Psoas muscle (tissue), 8 donors: Measurements from ENCODE around the gene DHRS7B. TPM values are rescaled to one million over a fixed set of nuclear protein-coding genes. Genes with fewer than 3 reads are reported as not detected.
A peak's percentile ranks its signal among the peaks of the same experiment; 100 is the strongest.

Experiments used
- ATAC-seq, 4 donors: fragments of 200-7000 bp; cut with Tn5 transposase; one replicate each; pipeline ENCODE4 v1.9.1; 2020; ENCODE audit warnings: moderate library complexity in 3 of 4, mild to moderate bottlenecking in 2 of 4
- DNase-seq, 2 donors: peaks; one replicate each; pipeline ENCODE4 v3.0.0-alpha.2; 2020
- H3K27ac ChIP-seq: fragments of 200-600 bp; one replicate; pipeline ENCODE4 v1.8.0; 2022
- H3K27me3 ChIP-seq, 3 donors: fragments of 200-600 bp in 1 of 3; one replicate each; pipeline versions ENCODE4 v1.6.1 to v1.8.0; 2013 to 2022; ENCODE audit warnings: low read length in 2 of 3, mild to moderate bottlenecking in 2 of 3, moderate library complexity in 1 of 3; ENCODE audit not compliant: insufficient read depth in 3 of 3
- H3K36me3 ChIP-seq, 2 donors: fragments of 200-600 bp in 1 of 2; one replicate each; pipeline versions ENCODE4 v1.6.1 to v1.8.0; 2013 to 2022; ENCODE audit warnings: low read depth in 1 of 2, mild to moderate bottlenecking in 1 of 2, moderate library complexity in 1 of 2; ENCODE audit not compliant: insufficient read depth in 1 of 2
- H3K4me1 ChIP-seq: fragments of 200-600 bp; one replicate; pipeline ENCODE4 v1.8.0; 2022
- H3K4me3 ChIP-seq: fragments of 200-600 bp; one replicate; pipeline ENCODE4 v1.8.0; 2022; ENCODE audit warnings: mild to moderate bottlenecking
- H3K9me3 ChIP-seq: fragments of 200-600 bp; one replicate; pipeline ENCODE4 v1.8.0; 2022
- WGBS, 3 donors: extraction: QIAGEN DNeasy Blood & Tissue Kit; methylation state at CpG; one replicate each; pipeline versions ENCODE4 v1.1.6 to v1.1.7; 2013; 5-methylcytosine and 5-hydroxymethylcytosine counted together
- intact Hi-C, 2 donors: fragments of 100-400 bp; cut with DNase I; formaldehyde crosslinking; loops; one replicate each; pipeline versions ENCODE4 v1.11.0 to v1.14.2; 2022
- polyA plus RNA-seq, 3 donors: library from polyadenylated mRNA; stranded (reverse); fragments of 200-250 nt; gene quantifications; one replicate each; pipeline ENCODE4 v1.2.3, GENCODE V29; 2013
- total RNA-seq, 4 donors: library from RNA; stranded (reverse); fragmentation: NEBNext Ultra II Directional in 2 of 4; extraction: Animal tissue kit (Norgen Biotek cat#: 25700) in 2 of 4; gene quantifications; one replicate each; pipeline versions ENCODE4 v1.2.1 to v1.2.4, GENCODE V29; 2021 to 2023
- TF ChIP-seq, protein P1 (sequence below): fragments of 200-600 bp; IDR thresholded peaks from one replicate; pipeline ENCODE4 v1.8.0; 2022; ENCODE audit warnings: antibody characterized with exemption
- donor health status: healthy with polysubstance abuse.
- donor health status: DM: no; HTN: no; CAD: no; lungs with moderate emphysema.
- donor health status: Bipolar disorder and iron deficiency.
- donor health status: healthy.
- donor health status: DM: yes; HTN: yes; CAD: no.
- donor health status: DM: no; HTN: no; CAD: no.
- donor health status: DM: no; HTN: no; CAD: no.
- donor health status: DM: yes; HTN: yes; CAD: no.

DHRS7B gene
- total and polyA plus RNA-seq, 7 donors, result 15.7 to 50.1 (median 31.9) TPM

GRCh38 chr17:21167303-21167702 is 40.5 kb downstream of the DHRS7B start:
- peak overlapping the region; percentile 54 for H3K4me3 ChIP-seq
- DNase-seq, result peak in 1 of 2 donors; percentile 53
- H3K4me1 ChIP-seq, result peaks cover 77% of the 10 kb centered on the region
- intact Hi-C loops, result loop anchor here (10.0 kb wide), 1 partner anchor 117 kb away; the partner anchor contains the start of gene MAP2K3 (in 2 of the 2)
- TF ChIP-seq, protein P1, sequence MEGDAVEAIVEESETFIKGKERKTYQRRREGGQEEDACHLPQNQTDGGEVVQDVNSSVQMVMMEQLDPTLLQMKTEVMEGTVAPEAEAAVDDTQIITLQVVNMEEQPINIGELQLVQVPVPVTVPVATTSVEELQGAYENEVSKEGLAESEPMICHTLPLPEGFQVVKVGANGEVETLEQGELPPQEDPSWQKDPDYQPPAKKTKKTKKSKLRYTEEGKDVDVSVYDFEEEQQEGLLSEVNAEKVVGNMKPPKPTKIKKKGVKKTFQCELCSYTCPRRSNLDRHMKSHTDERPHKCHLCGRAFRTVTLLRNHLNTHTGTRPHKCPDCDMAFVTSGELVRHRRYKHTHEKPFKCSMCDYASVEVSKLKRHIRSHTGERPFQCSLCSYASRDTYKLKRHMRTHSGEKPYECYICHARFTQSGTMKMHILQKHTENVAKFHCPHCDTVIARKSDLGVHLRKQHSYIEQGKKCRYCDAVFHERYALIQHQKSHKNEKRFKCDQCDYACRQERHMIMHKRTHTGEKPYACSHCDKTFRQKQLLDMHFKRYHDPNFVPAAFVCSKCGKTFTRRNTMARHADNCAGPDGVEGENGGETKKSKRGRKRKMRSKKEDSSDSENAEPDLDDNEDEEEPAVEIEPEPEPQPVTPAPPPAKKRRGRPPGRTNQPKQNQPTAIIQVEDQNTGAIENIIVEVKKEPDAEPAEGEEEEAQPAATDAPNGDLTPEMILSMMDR, result no peak
- H3K36me3 ChIP-seq, result no peaks in the 10 kb centered on the region
- peak; percentile 82 to 85 (median 84) for ATAC-seq
- WGBS, 3 donors, result 31 to 50% (median 33%) methylated on average over 5 of the region's 5 CpGs
- no peaks in the 10 kb centered on the region for H3K9me3 ChIP-seq
- H3K27ac ChIP-seq, result peak overlapping the region; percentile 96
- H3K27me3 ChIP-seq, result no peaks in the 10 kb centered on the region

DNA sequence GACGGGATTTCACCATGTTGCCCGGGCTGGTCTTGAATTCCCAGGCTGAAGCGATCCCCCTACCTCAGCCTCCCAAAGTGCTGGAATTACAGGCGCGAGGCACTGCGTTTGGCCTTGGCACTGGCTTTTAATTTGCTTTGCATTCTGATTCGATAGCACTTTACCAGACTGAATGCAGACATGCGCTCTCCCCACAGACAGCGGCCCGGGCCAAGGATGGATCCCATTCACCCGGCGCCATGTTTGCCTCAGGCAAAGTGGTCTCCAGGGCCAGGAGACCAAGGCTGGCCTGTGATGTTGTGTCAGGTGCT is 41.7 kb downstream of the DHRS7B start:
- no peak overlapping the region for H3K4me3 ChIP-seq
- 92 to 98% (median 94%) methylated on average over 12 of the region's 12 CpGs for whole genome bisulfite sequencing, 3 donors
- DNase-seq, result no peak
- intact Hi-C loops, result loop anchor here (2.0 to 10.0 kb wide), 2 partner anchors 40 to 116 kb away; partner anchors contain the start of gene MAP2K3 (in 2 of the 2)
- H3K27ac ChIP-seq, result peak overlapping the region; percentile 96
- H3K4me1 ChIP-seq, result peaks cover 76% of the 10 kb centered on the region
- TF ChIP-seq, protein P1, result no peak
- no peaks in the 10 kb centered on the region for H3K9me3 ChIP-seq
- H3K27me3 ChIP-seq, result no peaks in the 10 kb centered on the region
- no peak for ATAC-seq
- H3K36me3 ChIP-seq, result peaks cover 0 to 7% of the 10 kb centered on the region in 2 donors

- 77 to 89% (median 84%) methylated on average over 7 of the region's 7 CpGs for WGBS, 3 donors
- no peak for ATAC-seq
Observed at GRCh38 chr17:21169496-21169895, 42.7 kb downstream of the DHRS7B start.

GRCh38 chr17:21170809-21171208 is 44.0 kb downstream of the DHRS7B start:
- Histone ChIP-seq H3K27ac (peak overlapping the region; percentile 96), H3K4me1 (peaks cover 84% of the 10 kb centered on the region), H3K4me3 (no peak overlapping the region), H3K9me3 (no peaks in the 10 kb centered on the region), H3K36me3 (peaks cover 0 to 10% of the 10 kb centered on the region in 2 donors), H3K27me3 (no peaks in the 10 kb centered on the region)
- no peak for ATAC-seq
- no peak for DNase-seq
- TF ChIP-seq, protein P1, result no peak
- WGBS, 3 donors, result 18 to 55% (median 32%) methylated on average over 7 of the region's 7 CpGs
- intact Hi-C loops, result loop anchor here in 1 of 2 donors (5.0 kb wide), 1 partner anchor 41 kb away; the partner anchor contains the start of gene TMEM11

More at GRCh38 chr17:21169496-21169895, 42.7 kb downstream of the DHRS7B start:
- H3K9me3 ChIP-seq, result no peaks in the 10 kb centered on the region
- no peak for DNase-seq
- H3K36me3 ChIP-seq, result peaks cover 0 to 10% of the 10 kb centered on the region in 2 donors
- no peaks in the 10 kb centered on the region for H3K27me3 ChIP-seq
- no peak overlapping the region for H3K4me3 ChIP-seq
- peak overlapping the region; percentile 96 for H3K27ac ChIP-seq
- TF ChIP-seq, protein P1, result no peak
- H3K4me1 ChIP-seq, result peaks cover 84% of the 10 kb centered on the region
- intact Hi-C loops, result loop anchor here (2.0 to 10.0 kb wide), 2 partner anchors 39 to 115 kb away; partner anchors contain the start of gene MAP2K3 (in 2 of the 2)
